HCT116 (cell line): Measurements from ENCODE around the gene TMC6. TPM values are rescaled to one million over a fixed set of nuclear protein-coding genes. Genes with fewer than 3 reads are reported as not detected.
A peak's percentile ranks its signal among the peaks of the same experiment; 100 is the strongest.

ENCODE experiments used
- ATAC-seq: fragments of 200-7000 bp; cut with Tn5 transposase; 2 replicates; pipeline ENCODE4 v1.9.1; 2020; ENCODE audit warnings: mild to moderate bottlenecking, moderate library complexity
- BruUV-seq: library from RNA; stranded (reverse); fragments of 400-500 nt; replicated peaks from 2 replicates; lab custom pipeline; 2021; lab: Mats Ljungman, UMichigan
- CTCF ChIA-PET: fragments of 300-600 bp; sonication (Branson Sonifier 250); formaldehyde crosslinking; loops from one replicate; lab custom pipeline; 2021; ENCODE audit warnings: antibody characterized with exemption; lab: Charles Lee
- POLR2A ChIA-PET: fragments of 300-600, 350-600 bp; sonication (Branson Sonifier 250); formaldehyde crosslinking; loops from one replicate; lab custom pipeline; 2021; ENCODE audit warnings: antibody characterized with exemption; lab: Charles Lee
- RAD21 ChIA-PET, 2 experiments: fragments of 300-600 bp; sonication (Branson Sonifier 250); formaldehyde crosslinking; loops; one replicate each; lab custom pipeline; 2023; ENCODE audit warnings: low total read pairs in 2 of 2; ENCODE audit not compliant: uncharacterized antibody in 2 of 2, unreplicated experiment in 2 of 2, low non-redundant PET in 1 of 2; lab: Charles Lee
- DNase-seq: peaks from one replicate; pipeline ENCODE4 v3.0.0-alpha.2; 2010; ENCODE audit warnings: low read depth, low spot score
- H2AFZ ChIP-seq: fragments of 200-600 bp; shearing (Covaris generic), sonication (generic); 2 replicates; pipeline ENCODE4 v1.6.1; 2017; ENCODE audit warnings: low read depth, mixed run types, mixed read lengths, antibody characterized with exemption, low read length; ENCODE audit not compliant: poor library complexity, severe bottlenecking
- H3K27ac ChIP-seq: 2 replicates; pipeline ENCODE4 v1.5.1; 2012; ENCODE audit warnings: low read depth, low read length
- H3K27me3 ChIP-seq: fragments of 200-600 bp; sonication (generic); 2 replicates; pipeline ENCODE4 v1.6.1; 2016; ENCODE audit warnings: mixed run types, low read length, mixed read lengths; ENCODE audit not compliant: insufficient read depth
- H3K36me3 ChIP-seq, 2 experiments: fragments of 200-500 bp in 1 of 2; fragments of 200-600 bp in 1 of 2; sonication (Bioruptor generic) in 1 of 2; sonication (generic) in 1 of 2; 2 replicates each; pipeline versions ENCODE4 v1.5.1 to v1.6.1; 2014 to 2016; ENCODE audit warnings: low read length in 2 of 2, inconsistent platforms in 1 of 2, mixed read lengths in 1 of 2, mixed run types in 1 of 2; ENCODE audit not compliant: insufficient read depth in 2 of 2, control insufficient read depth in 1 of 2
- H3K4me1 ChIP-seq, 2 experiments: fragments of 200-600 bp in 1 of 2; sonication (generic) in 1 of 2; 2 replicates each; pipeline versions ENCODE4 v1.5.1 to v1.6.1; 2012 to 2017; ENCODE audit warnings: low read length in 2 of 2, inconsistent platforms in 1 of 2, mild to moderate bottlenecking in 1 of 2, mixed read lengths in 1 of 2, mixed run types in 1 of 2, moderate library complexity in 1 of 2; ENCODE audit not compliant: insufficient read depth in 2 of 2, control insufficient read depth in 1 of 2
- H3K4me2 ChIP-seq: fragments of 200-600 bp; sonication (generic); 2 replicates; pipeline ENCODE4 v1.6.1; 2017; ENCODE audit warnings: mixed run types, low read length, mixed read lengths
- H3K4me3 ChIP-seq, 2 experiments: fragments of 200-600 bp in 1 of 2; sonication (generic) in 1 of 2; replicated peaks in 1 of 2; 2 replicates each; pipeline ENCODE4 v1.5.1; 2011 to 2016; ENCODE audit warnings: low read length in 2 of 2, control low read depth in 1 of 2, low read depth in 1 of 2, mild to moderate bottlenecking in 1 of 2, mixed read lengths in 1 of 2, mixed run types in 1 of 2
- H3K79me2 ChIP-seq: fragments of 200-600 bp; sonication (generic); 2 replicates; pipeline ENCODE4 v1.6.1; 2017; ENCODE audit warnings: mild to moderate bottlenecking, mixed run types, low read length, moderate library complexity, mixed read lengths; ENCODE audit not compliant: insufficient read depth
- H3K9ac ChIP-seq: fragments of 200-600 bp; sonication (generic); 2 replicates; pipeline ENCODE4 v1.6.1; 2016; ENCODE audit warnings: low read length, mixed read lengths
- H3K9me2 ChIP-seq: fragments of 200-600 bp; sonication (generic), shearing (Covaris generic); 2 replicates; pipeline ENCODE4 v1.6.1; 2017; ENCODE audit warnings: mixed run types, mild to moderate bottlenecking, moderate library complexity; ENCODE audit not compliant: insufficient read depth
- H3K9me3 ChIP-seq, 2 experiments: fragments of 200-500 bp in 1 of 2; fragments of 200-600 bp in 1 of 2; sonication (Bioruptor generic) in 1 of 2; sonication (generic) in 1 of 2; 2 replicates each; pipeline ENCODE4 v1.6.1; 2014 to 2017; ENCODE audit warnings: low read length in 2 of 2, mixed read lengths in 2 of 2, inconsistent platforms in 1 of 2, low read depth in 1 of 2, mild to moderate bottlenecking in 1 of 2, mixed run types in 1 of 2, moderate library complexity in 1 of 2; ENCODE audit not compliant: control insufficient read depth in 1 of 2, insufficient read depth in 1 of 2
- H4K20me1 ChIP-seq: fragments of 200-600 bp; sonication (generic), shearing (Covaris generic); 2 replicates; pipeline ENCODE4 v1.6.1; 2017; ENCODE audit warnings: mixed run types, mild to moderate bottlenecking, moderate library complexity; ENCODE audit not compliant: insufficient read depth
- CBX3 ChIP-seq: IDR thresholded peaks from 2 replicates; pipeline ENCODE4 v1.6.1; 2012; ENCODE audit warnings: low read depth
- ELF1 ChIP-seq: IDR thresholded peaks from 2 replicates; pipeline ENCODE4 v1.6.1; 2012; ENCODE audit warnings: low read depth, borderline replicate concordance
- EZH2 ChIP-seq: fragments of 200-600 bp; sonication (generic); IDR thresholded peaks from 2 replicates; pipeline ENCODE4 v1.6.1; 2017; ENCODE audit warnings: antibody characterized with exemption, mixed run types
- EZH2phosphoT487 ChIP-seq: fragments of 200-600 bp; IDR thresholded peaks from 2 replicates; pipeline ENCODE4 v1.6.1; 2018; ENCODE audit warnings: antibody characterized with exemption, borderline replicate concordance
- JUND ChIP-seq: IDR thresholded peaks from 2 replicates; pipeline ENCODE4 v1.6.1; 2012
- RAD21 ChIP-seq: IDR thresholded peaks from 2 replicates; pipeline ENCODE4 v1.6.1; 2012; ENCODE audit warnings: low read depth, mild to moderate bottlenecking
- SP1 ChIP-seq: IDR thresholded peaks from 2 replicates; pipeline ENCODE4 v1.6.1; 2012; ENCODE audit warnings: low read depth
- TCF7L2 ChIP-seq: IDR thresholded peaks from 2 replicates; pipeline ENCODE4 v1.7.0; 2011; ENCODE audit warnings: borderline replicate concordance, inconsistent platforms; ENCODE audit not compliant: insufficient read depth, insufficient read length; ENCODE audit errors: extremely low read depth
- YY1 ChIP-seq: IDR thresholded peaks from 2 replicates; pipeline ENCODE4 v1.6.1; 2011; ENCODE audit warnings: low read length, low read depth, moderate library complexity, mild to moderate bottlenecking; ENCODE audit not compliant: insufficient replicate concordance; ENCODE audit errors: extremely low read depth
- ZFX ChIP-seq: fragments of 450-650 bp; IDR thresholded peaks from 2 replicates; pipeline ENCODE4 v1.6.1; 2017
- ZNF274 ChIP-seq: fragments of 200-500 bp; sonication (Bioruptor generic); IDR thresholded peaks from 2 replicates; pipeline ENCODE4 v1.6.1; 2014; ENCODE audit warnings: mild to moderate bottlenecking, low read depth, low read length, inconsistent platforms
- intact Hi-C: fragments of 100-400 bp; cut with micrococcal nuclease; formaldehyde crosslinking; loops from 2 replicates; pipeline ENCODE4 v1.10.0; 2022
- total RNA-seq: library from RNA; stranded (reverse); gene quantifications from one replicate; pipeline ENCODE4 v1.2.1, GENCODE V29; 2021; ENCODE audit not compliant: unreplicated experiment
- TF ChIP-seq, protein P1 (sequence below): IDR thresholded peaks from 2 replicates; pipeline ENCODE4 v1.6.1; 2012
- TF ChIP-seq, protein P2 (sequence below): IDR thresholded peaks from 2 replicates; pipeline ENCODE4 v1.6.1; 2012
- TF ChIP-seq, protein P3 (sequence below): IDR thresholded peaks from 2 replicates; pipeline ENCODE4 v1.6.1; 2011; ENCODE audit warnings: mild to moderate bottlenecking, low read length, moderate library complexity; ENCODE audit not compliant: insufficient replicate concordance; ENCODE audit errors: extremely low read depth

TMC6 gene
- total RNA-seq, 1 experiment from 2014 or later, result 142 TPM

DNA sequence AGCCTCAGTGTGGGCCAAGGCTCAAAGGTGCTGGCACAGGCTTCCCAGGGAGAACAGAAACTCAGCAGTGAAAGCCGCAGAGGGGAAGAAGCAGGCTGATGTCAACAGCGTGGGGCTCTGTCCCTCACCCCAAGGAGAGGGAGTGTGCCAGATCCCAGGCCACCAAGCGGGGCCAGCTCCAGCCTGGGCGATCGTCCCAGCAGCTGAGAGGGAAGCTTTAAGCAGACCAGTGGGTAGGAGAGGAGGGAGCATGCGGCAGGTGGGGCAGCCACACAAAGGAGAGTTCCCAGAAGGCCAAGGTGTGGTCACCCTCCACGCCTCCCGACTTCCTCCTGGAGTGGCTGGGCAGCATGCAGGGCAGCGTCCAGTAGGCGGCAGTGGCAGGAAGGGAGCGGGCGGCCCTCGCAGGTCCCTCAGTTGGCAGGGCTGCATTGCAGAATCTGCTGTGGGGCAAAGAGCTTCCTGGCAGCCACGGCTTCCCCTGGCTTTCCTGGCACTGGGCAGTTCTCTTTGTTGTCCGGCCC lies 45.9 kb upstream of the TMC6 start:
- H3K4me2 ChIP-seq, result no peak overlapping the region
- H3K27ac ChIP-seq, result peak overlapping the region; percentile 38; the same call in 1 of the 2 replicates
- H3K9ac ChIP-seq, result no peak overlapping the region
- no peaks in the 10 kb centered on the region for H3K9me3 ChIP-seq
- TF ChIP-seq JUND, result no peak
- TF ChIP-seq, protein P1, sequence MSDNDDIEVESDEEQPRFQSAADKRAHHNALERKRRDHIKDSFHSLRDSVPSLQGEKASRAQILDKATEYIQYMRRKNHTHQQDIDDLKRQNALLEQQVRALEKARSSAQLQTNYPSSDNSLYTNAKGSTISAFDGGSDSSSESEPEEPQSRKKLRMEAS, result 0 out of 2 replicates have a peak, but pooled peaks have one; percentile 30
- 0 out of 2 replicates have a peak, but pooled peaks have one; percentile 8 for TF ChIP-seq RAD21
- TF ChIP-seq, all 23 proteins: peak for 2
- no peak for DNase-seq
- Histone ChIP-seq H3K4me1 (peaks cover 19 to 45% of the 10 kb centered on the region in 2 experiments; a peak in 3 of 4 replicates), H3K4me3 (no peak overlapping the region), H3K36me3 (peaks cover 32 to 64% of the 10 kb centered on the region in 2 experiments), H3K27me3 (no peaks in the 10 kb centered on the region), H4K20me1 (peaks cover 5% of the 10 kb centered on the region; the same call in 1 of the 2 replicates), H2AFZ (no peak overlapping the region), H3K79me2 (peaks cover 22% of the 10 kb centered on the region), H3K9me2 (no peaks in the 10 kb centered on the region)
- RAD21 ChIA-PET, result no interaction called here
- intact Hi-C loops, result no loop called here
- BruUV-seq, result TSS peak; percentile 50
- CTCF ChIA-PET, result interaction anchor here (0.9 to 3.2 kb wide), 6 partner anchors 12 to 89 kb away, joined by 3 to 17 read pairs (median 6); partner anchors contain the start of genes AFMID and TK1
- POLR2A ChIA-PET, result interaction anchor here (1.5 to 5.1 kb wide), 2 partner anchors 12 to 34 kb away, joined by 4 to 44 read pairs; partner anchors contain the start of genes AFMID and TK1
- no peak for ATAC-seq

DNA sequence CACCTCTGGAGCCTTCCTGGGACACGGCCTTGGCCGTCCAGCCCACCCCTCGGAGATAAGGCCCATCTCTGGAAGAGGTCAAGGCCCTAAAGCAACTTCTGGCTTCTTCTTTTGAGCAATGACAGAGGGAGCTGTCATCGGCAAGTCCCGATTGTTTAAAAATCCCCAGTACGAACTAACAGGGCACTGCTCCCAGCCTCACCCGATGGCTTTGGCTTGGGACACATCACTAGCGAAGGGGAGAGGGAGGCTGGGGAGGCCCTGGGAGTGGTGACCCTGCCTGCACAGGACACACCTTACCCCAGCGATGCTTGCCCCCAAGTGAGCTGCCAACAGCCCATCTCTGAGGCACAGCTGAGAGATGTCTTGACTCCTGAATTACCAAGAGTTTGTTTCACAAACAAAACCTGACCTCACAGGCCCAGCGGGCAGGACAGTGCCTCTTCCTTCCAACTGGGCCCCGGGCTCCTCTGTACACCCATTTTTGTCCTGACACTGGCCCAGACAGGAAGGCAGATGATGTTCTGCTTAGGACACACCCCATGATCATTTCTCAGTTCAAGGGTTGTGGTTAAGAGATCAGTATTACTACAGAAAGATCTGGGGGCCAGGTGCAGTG lies 44.7 kb upstream of the TMC6 start:
- Histone ChIP-seq H3K9me3 (no peaks in the 10 kb centered on the region), H3K4me2 (peak overlapping the region; percentile 6; the same call in 1 of the 2 replicates), H3K9ac (no peak overlapping the region; the same call in 1 of the 2 replicates), H4K20me1 (peaks cover 5% of the 10 kb centered on the region; the same call in 1 of the 2 replicates), H2AFZ (no peak overlapping the region), H3K4me1 (peaks cover 19 to 48% of the 10 kb centered on the region in 2 experiments; a peak in 3 of 4 replicates), H3K79me2 (peaks cover 30% of the 10 kb centered on the region), H3K9me2 (no peaks in the 10 kb centered on the region), H3K27me3 (no peaks in the 10 kb centered on the region), H3K27ac (0 out of 2 replicates have a peak overlapping the region, but pooled peaks have one; percentile 10), H3K4me3 (no peak overlapping the region), H3K36me3 (peaks cover 26 to 52% of the 10 kb centered on the region in 2 experiments)
- BruUV-seq, result no TSS peak
- ChIA-PET CTCF (no interaction called here), POLR2A (interaction anchor here (0.7 to 5.1 kb wide), 2 partner anchors 13 to 21 kb away, joined by 3 to 44 read pairs; partner anchors contain the start of genes AFMID and TK1), RAD21 (no interaction called here)
- DNase-seq (no peak), ATAC-seq (no peak)
- intact Hi-C loops, result no loop called here
- TF ChIP-seq SP1, result no peak
- TF ChIP-seq EZH2, result no peak
- TF ChIP-seq EZH2phosphoT487, result no peak
- no peak for TF ChIP-seq ELF1
- TF ChIP-seq TCF7L2, result no peak
- no peak for TF ChIP-seq JUND
- TF ChIP-seq ZNF274, result no peak
- TF ChIP-seq RAD21, result no peak
- no peak for TF ChIP-seq CBX3
- no peak for TF ChIP-seq YY1
- TF ChIP-seq, protein P2, sequence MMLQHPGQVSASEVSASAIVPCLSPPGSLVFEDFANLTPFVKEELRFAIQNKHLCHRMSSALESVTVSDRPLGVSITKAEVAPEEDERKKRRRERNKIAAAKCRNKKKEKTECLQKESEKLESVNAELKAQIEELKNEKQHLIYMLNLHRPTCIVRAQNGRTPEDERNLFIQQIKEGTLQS, result no peak
- TF ChIP-seq ZFX, result no peak
- TF ChIP-seq, protein P3, sequence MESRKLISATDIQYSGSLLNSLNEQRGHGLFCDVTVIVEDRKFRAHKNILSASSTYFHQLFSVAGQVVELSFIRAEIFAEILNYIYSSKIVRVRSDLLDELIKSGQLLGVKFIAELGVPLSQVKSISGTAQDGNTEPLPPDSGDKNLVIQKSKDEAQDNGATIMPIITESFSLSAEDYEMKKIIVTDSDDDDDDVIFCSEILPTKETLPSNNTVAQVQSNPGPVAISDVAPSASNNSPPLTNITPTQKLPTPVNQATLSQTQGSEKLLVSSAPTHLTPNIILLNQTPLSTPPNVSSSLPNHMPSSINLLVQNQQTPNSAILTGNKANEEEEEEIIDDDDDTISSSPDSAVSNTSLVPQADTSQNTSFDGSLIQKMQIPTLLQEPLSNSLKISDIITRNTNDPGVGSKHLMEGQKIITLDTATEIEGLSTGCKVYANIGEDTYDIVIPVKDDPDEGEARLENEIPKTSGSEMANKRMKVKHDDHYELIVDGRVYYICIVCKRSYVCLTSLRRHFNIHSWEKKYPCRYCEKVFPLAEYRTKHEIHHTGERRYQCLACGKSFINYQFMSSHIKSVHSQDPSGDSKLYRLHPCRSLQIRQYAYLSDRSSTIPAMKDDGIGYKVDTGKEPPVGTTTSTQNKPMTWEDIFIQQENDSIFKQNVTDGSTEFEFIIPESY, result no peak
